CD14-positive monocyte (primary cell): ENCODE data around the gene EYS. TPM values are rescaled to one million over a fixed set of nuclear protein-coding genes. Genes with fewer than 3 reads are reported as not detected.

Source experiments
- DNase-seq, 3 donors: peaks; one replicate each; pipeline ENCODE4 v3.0.0-alpha.2; 2011 to 2022
- H2AFZ ChIP-seq: 2 replicates; pipeline ENCODE4 v1.6.0; 2012; ENCODE audit warnings: mild to moderate bottlenecking, low read depth, low read length, inconsistent platforms; ENCODE audit not compliant: insufficient read depth, poor library complexity, severe bottlenecking
- H3K27ac ChIP-seq, 2 donors: 1 replicate in 1 of 2; 2 replicates in 1 of 2; pipeline ENCODE4 v1.5.1; 2012 to 2013; ENCODE audit warnings: low read length in 2 of 2, control low read depth in 1 of 2, inconsistent platforms in 1 of 2, low read depth in 1 of 2, mild to moderate bottlenecking in 1 of 2
- H3K27me3 ChIP-seq, 2 donors: one replicate each; pipeline versions ENCODE4 v1.6.0 to v1.6.1; 2011 to 2013; ENCODE audit warnings: low read length in 2 of 2; ENCODE audit not compliant: control insufficient read depth in 2 of 2, insufficient read depth in 2 of 2
- H3K36me3 ChIP-seq, 2 donors: replicated peaks in 1 of 2; 1 replicate in 1 of 2; 2 replicates in 1 of 2; pipeline versions ENCODE4 v1.5.1 to v1.6.1; 2012 to 2013; ENCODE audit warnings: low read length in 2 of 2, control low read depth in 1 of 2, inconsistent platforms in 1 of 2, mild to moderate bottlenecking in 1 of 2; ENCODE audit not compliant: insufficient read depth in 2 of 2, control insufficient read depth in 1 of 2
- H3K4me1 ChIP-seq, 2 donors: 1 replicate in 1 of 2; 2 replicates in 1 of 2; pipeline versions ENCODE4 v1.5.1 to v1.6.1; 2012 to 2013; ENCODE audit warnings: low read length in 2 of 2, control low read depth in 1 of 2, inconsistent platforms in 1 of 2, mild to moderate bottlenecking in 1 of 2, moderate library complexity in 1 of 2; ENCODE audit not compliant: insufficient read depth in 2 of 2, control insufficient read depth in 1 of 2
- H3K4me2 ChIP-seq: replicated peaks from 2 replicates; pipeline ENCODE3; 2012; ENCODE audit warnings: low read length, moderate library complexity, mild to moderate bottlenecking; ENCODE audit not compliant: poor library complexity, severe bottlenecking; ENCODE audit errors: extremely low read depth
- H3K4me3 ChIP-seq, 3 experiments: fragments of 200-600 bp in 1 of 3; sonication (generic) in 1 of 3; replicated peaks in 1 of 3; 1 replicate in 2 of 3; 2 replicates in 1 of 3; pipeline ENCODE4 v1.5.1; 2011 to 2013; ENCODE audit warnings: low read length in 3 of 3, mild to moderate bottlenecking in 3 of 3, control low read depth in 2 of 3, low read depth in 2 of 3, inconsistent platforms in 1 of 3, moderate library complexity in 1 of 3
- H3K79me2 ChIP-seq: 2 replicates; pipeline ENCODE4 v1.6.0; 2012; ENCODE audit warnings: mild to moderate bottlenecking, control low read depth, inconsistent platforms, low read length, moderate library complexity; ENCODE audit not compliant: insufficient read depth
- H3K9ac ChIP-seq: 2 replicates; pipeline ENCODE4 v1.6.0; 2017; ENCODE audit warnings: low read length, mild to moderate bottlenecking; ENCODE audit not compliant: insufficient read depth, poor library complexity, severe bottlenecking
- H3K9me3 ChIP-seq, 2 donors: replicated peaks in 1 of 2; 1 replicate in 1 of 2; 2 replicates in 1 of 2; pipeline versions ENCODE4 v1.5.1 to v1.6.1; 2012 to 2013; ENCODE audit warnings: low read length in 2 of 2, control low read depth in 1 of 2; ENCODE audit not compliant: control insufficient read depth in 1 of 2, insufficient read depth in 1 of 2
- H4K20me1 ChIP-seq: 2 replicates; pipeline ENCODE4 v1.6.0; 2012; ENCODE audit warnings: mild to moderate bottlenecking, low read length, control low read depth, moderate library complexity; ENCODE audit not compliant: insufficient read depth
- H3K27ac Mint-ChIP-seq, 7 donors: one replicate each; pipeline ENCODE4 v1.8.0; 2020; ENCODE audit warnings: mild to moderate bottlenecking in 7 of 7, mixed read lengths in 7 of 7, moderate library complexity in 6 of 7, inconsistent platforms in 2 of 7
- H3K27me3 Mint-ChIP-seq, 3 donors: one replicate each; pipeline ENCODE4 v1.8.0; 2021 to 2022; ENCODE audit warnings: low read depth in 3 of 3, mild to moderate bottlenecking in 3 of 3, mixed read lengths in 3 of 3, moderate library complexity in 3 of 3, inconsistent platforms in 1 of 3
- H3K36me3 Mint-ChIP-seq, 2 donors: one replicate each; pipeline ENCODE4 v1.8.0; 2020; ENCODE audit warnings: mixed read lengths in 2 of 2, inconsistent platforms in 1 of 2, mild to moderate bottlenecking in 1 of 2
- H3K4me1 Mint-ChIP-seq: one replicate; pipeline ENCODE4 v1.8.0; 2020; ENCODE audit warnings: mild to moderate bottlenecking, mixed read lengths
- H3K4me3 Mint-ChIP-seq, 2 donors: one replicate each; pipeline ENCODE4 v1.8.0; 2020; ENCODE audit warnings: mild to moderate bottlenecking in 2 of 2, mixed read lengths in 2 of 2, moderate library complexity in 1 of 2
- H3K9me3 Mint-ChIP-seq, 7 donors: one replicate each; pipeline ENCODE4 v1.8.0; 2020 to 2022; ENCODE audit warnings: mixed read lengths in 7 of 7, mild to moderate bottlenecking in 6 of 7, moderate library complexity in 6 of 7, inconsistent platforms in 2 of 7
- CTCF ChIP-seq: fragments of 200-600 bp; IDR thresholded peaks from one replicate; pipeline ENCODE4 v1.8.0; 2022; ENCODE audit warnings: antibody characterized with exemption, mild to moderate bottlenecking
- WGBS: methylation state at CpG from one replicate; pipeline ENCODE4 v1.1.5; 2013; ENCODE audit warnings: missing lambda C conversion rate; ENCODE audit not compliant: insufficient coverage; 5-methylcytosine and 5-hydroxymethylcytosine counted together
- intact Hi-C, 2 donors: fragments of 100-400 bp; cut with micrococcal nuclease; formaldehyde crosslinking; loops; one replicate each; pipeline versions ENCODE4 v1.15.0 to v1.15.1; 2023
- polyA plus RNA-seq, 3 donors: library from polyadenylated mRNA; depleted of rRNA in 1 of 3; unstranded in 2 of 3; stranded (reverse) in 1 of 3; fragments of 300-500 nt in 2 of 3; fragments of >200 nt in 1 of 3; fragmentation: Illumina TruSeq in 2 of 3; gene quantifications; 1 replicate in 2 of 3; 2 replicates in 1 of 3; pipeline ENCODE4 v1.2.3, GENCODE V29; 2012 to 2021

Gene EYS
- polyA plus RNA-seq, 3 donors = 0.01 to 0.03 TPM; not detected in 1

GRCh38 chr6:65402564-65402963 is 304.5 kb downstream of the EYS start:
- H3K4me1 Mint-ChIP-seq = no peaks in the 10 kb centered on the region
- DNase-seq = no peak
- H3K9me3 Mint-ChIP-seq = peaks cover 0 to 5% (median 0%) of the 10 kb centered on the region in 7 donors
- H3K4me3 Mint-ChIP-seq = no peak overlapping the region
- TF ChIP-seq CTCF = no peak
- Histone ChIP-seq H3K4me1 (no peaks in the 10 kb centered on the region), H4K20me1 (no peaks in the 10 kb centered on the region), H3K9ac (no peak overlapping the region), H3K36me3 (no peaks in the 10 kb centered on the region), H3K79me2 (no peaks in the 10 kb centered on the region), H3K9me3 (no peaks in the 10 kb centered on the region), H3K4me2 (no peak overlapping the region), H2AFZ (no peak overlapping the region), H3K27me3 (no peaks in the 10 kb centered on the region), H3K27ac (no peak overlapping the region), H3K4me3 (no peak overlapping the region)
- H3K36me3 Mint-ChIP-seq = no peaks in the 10 kb centered on the region
- H3K27me3 Mint-ChIP-seq = peaks cover 2% of the 10 kb centered on the region in 3 donors
- intact Hi-C loops = no loop called here
- no peak overlapping the region for H3K27ac Mint-ChIP-seq

GRCh38 chr6:65399355-65400084 is 307.5 kb downstream of the EYS start:
- no peaks in the 10 kb centered on the region for H3K36me3 ChIP-seq
- no peaks in the 10 kb centered on the region for H4K20me1 ChIP-seq
- no peak for DNase-seq
- H3K27me3 ChIP-seq = no peaks in the 10 kb centered on the region
- Mint-ChIP-seq H3K27ac (no peak overlapping the region), H3K9me3 (peaks cover 0 to 5% (median 3%) of the 10 kb centered on the region in 7 donors), H3K27me3 (peaks cover 0 to 2% (median 0%) of the 10 kb centered on the region in 3 donors), H3K4me1 (no peaks in the 10 kb centered on the region), H3K36me3 (no peaks in the 10 kb centered on the region), H3K4me3 (no peak overlapping the region)
- no peak overlapping the region for H3K27ac ChIP-seq
- no peak overlapping the region for H2AFZ ChIP-seq
- no peak overlapping the region for H3K4me2 ChIP-seq
- H3K9ac ChIP-seq = no peak overlapping the region
- no peaks in the 10 kb centered on the region for H3K9me3 ChIP-seq
- H3K4me3 ChIP-seq = no peak overlapping the region
- WGBS = no CpG with 5 or more reads among the region's 1 CpG
- intact Hi-C loops = no loop called here
- no peak for TF ChIP-seq CTCF
- no peaks in the 10 kb centered on the region for H3K4me1 ChIP-seq
- H3K79me2 ChIP-seq = no peaks in the 10 kb centered on the region
